SK-MEL-5 (cell line): ENCODE results near the gene C1QA. TPM values are rescaled to one million over a fixed set of nuclear protein-coding genes. Genes with fewer than 3 reads are reported as not detected.

ENCODE experiments used
- DNase-seq: peaks from one replicate; pipeline ENCODE4 v3.0.0-alpha.2; 2016; ENCODE audit warnings: low read depth, low spot score
- in situ Hi-C: cut with HindIII; loops from 2 replicates; pipeline ENCODE4 v1.10.0; 2016; ENCODE audit warnings: low sequenced_read_pairs, high pct_unique_total_duplicates, low pct_unique_long_range_greater_than_20kb
- small RNA-seq, 2 experiments: library from RNA; depleted of rRNA; stranded (forward); fragments of <200 nt; gene quantifications; one replicate each; pipeline ENCODE3, GENCODE V24; 2014
- total RNA-seq: library from RNA; depleted of rRNA; stranded (reverse); fragments of >200 nt; shearing (Covaris generic); gene quantifications from 2 replicates; pipeline ENCODE4 v1.2.3, GENCODE V29; 2014; rRNA removed

Gene C1QA
- total RNA-seq, 1 experiment from 2014 or later, result not detected

GRCh38 chr1:22681556-22682276, 45.3 kb downstream of the C1QA start:
- no peak for DNase-seq
- in situ Hi-C loops, result no loop called here

GRCh38 chr1:22683547-22683946, 47.1 kb downstream of the C1QA start:
- in situ Hi-C loops, result no loop called here
- no peak for DNase-seq

- DNase-seq, result no peak
- in situ Hi-C loops, result no loop called here
Measured at GRCh38 chr1:22685591-22686059, 49.2 kb downstream of the C1QA start.

DNA sequence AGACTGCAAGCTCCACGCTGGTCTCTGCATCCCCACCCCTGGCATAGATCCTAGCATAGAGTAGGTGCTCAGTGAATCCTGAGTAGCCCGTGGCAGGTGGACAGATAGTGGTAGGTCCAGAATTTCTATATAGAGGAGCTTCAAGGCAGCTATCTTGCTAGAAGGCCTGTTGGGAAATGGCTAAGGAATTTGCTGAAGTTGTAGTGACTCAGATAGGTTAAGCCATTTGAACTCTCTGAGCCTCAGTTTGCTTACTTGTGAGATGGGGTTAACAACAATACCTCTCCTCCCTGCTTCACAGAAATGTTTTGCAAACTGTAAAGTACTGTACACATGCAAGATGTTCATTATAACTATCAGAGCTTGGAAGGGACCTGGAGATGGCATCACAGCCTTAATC, 50.8 kb downstream of the C1QA start:
- no peak for DNase-seq
- in situ Hi-C loops, result no loop called here

DNA sequence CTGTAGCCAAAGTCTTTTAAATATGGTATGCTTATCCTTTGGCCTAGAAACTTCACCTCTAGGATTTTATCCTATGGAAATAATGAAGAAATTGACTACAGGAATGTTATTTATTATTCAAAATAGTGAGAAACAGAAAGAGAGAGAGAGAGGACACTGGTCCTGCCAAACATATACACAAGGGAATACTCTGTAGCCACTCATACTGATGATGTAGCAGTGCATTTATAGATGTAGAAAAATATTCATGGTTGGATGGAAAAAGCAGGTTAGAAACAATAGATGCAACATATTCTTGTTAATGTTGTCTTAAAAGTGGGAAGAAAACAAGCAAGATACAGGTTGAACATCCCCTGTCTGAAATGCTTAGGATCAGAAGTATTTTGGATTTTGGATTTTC, 52.0 kb downstream of the C1QA start:
- in situ Hi-C loops, result no loop called here

More for the DNA sequence above, 52.0 kb downstream of the C1QA start:
- no peak for DNase-seq

Small RNA genes within 50 kb of the gene (small RNA-seq; reads per million reads assigned to genes)
- gene MIR6127, result 0 reads per million in 2 experiments

Other genes starting within 250 kb of the C1QA start
- 14.2 and 14.7 TPM in 2 replicates for gene ZBTB40, start 184.8 kb upstream of the C1QA start, total RNA-seq
- gene EPHA8, start 73.1 kb upstream of the C1QA start, total RNA-seq, result 0.29 TPM in 1 of 2 replicates, not detected in the other
- gene C1QC, start 7.0 kb downstream of the C1QA start, total RNA-seq, result not detected in 2 replicates
- gene C1QB, start 16.6 kb downstream of the C1QA start, total RNA-seq, result not detected in 2 replicates
- 0.67 and 1.3 TPM in 2 replicates for gene EPHB2, start 74.2 kb downstream of the C1QA start, total RNA-seq